ENCODE data around the gene TOP2A. TPM values are rescaled to one million over a fixed set of nuclear protein-coding genes. Genes with fewer than 3 reads are reported as not detected.
A peak's percentile ranks its signal among the peaks of the same experiment; 100 is the strongest.
"Not testable (repeated sequence)": the region's sequence is repeated elsewhere in the genome, so short reads cannot be mapped to it uniquely, and the experiment has no call there.

Gene TOP2A
- total RNA-seq, 1 experiment from 2014 or later = 252 TPM

DNA sequence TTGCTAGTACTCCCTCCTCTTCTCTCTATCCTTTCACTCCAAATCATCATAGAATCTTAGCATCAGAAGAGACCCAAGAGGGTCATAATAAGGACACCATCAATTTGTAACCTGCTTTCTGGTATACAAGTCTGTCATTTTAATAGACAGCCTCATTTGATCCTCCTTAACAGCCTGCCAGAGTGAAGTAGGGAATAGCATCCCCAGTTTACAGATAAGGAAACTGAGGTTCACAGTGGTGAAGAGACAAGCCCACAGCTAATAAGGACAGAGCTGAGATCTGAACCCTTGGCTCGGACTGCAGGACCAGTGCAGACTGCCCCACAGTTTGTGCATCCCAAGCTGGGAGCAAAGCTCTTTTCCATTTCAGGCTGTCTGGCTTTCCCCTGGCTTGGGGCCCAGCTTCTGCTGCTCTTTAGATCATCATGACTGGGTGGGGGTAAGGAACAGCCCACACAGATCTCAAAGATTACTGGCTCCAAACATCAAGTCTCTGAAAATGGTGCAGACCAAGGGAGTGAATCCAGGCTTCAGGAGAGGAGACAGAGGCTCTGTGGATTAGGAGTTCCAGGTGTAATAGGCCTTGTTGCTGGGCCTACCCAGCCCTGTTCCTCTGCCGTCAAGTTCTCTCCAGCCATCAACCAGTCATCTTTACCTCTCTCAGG, 15.3 kb upstream of the TOP2A start:
- no peak for DNase-seq (ENCODE audit: low read depth)

GRCh38 chr17:40431231-40431602, 13.5 kb upstream of the TOP2A start:
- DNase-seq (ENCODE audit: low read depth) = no peak

GRCh38 chr17:40430272-40431230, 12.9 kb upstream of the TOP2A start:
- no peak for DNase-seq (ENCODE audit: low read depth)

DNA sequence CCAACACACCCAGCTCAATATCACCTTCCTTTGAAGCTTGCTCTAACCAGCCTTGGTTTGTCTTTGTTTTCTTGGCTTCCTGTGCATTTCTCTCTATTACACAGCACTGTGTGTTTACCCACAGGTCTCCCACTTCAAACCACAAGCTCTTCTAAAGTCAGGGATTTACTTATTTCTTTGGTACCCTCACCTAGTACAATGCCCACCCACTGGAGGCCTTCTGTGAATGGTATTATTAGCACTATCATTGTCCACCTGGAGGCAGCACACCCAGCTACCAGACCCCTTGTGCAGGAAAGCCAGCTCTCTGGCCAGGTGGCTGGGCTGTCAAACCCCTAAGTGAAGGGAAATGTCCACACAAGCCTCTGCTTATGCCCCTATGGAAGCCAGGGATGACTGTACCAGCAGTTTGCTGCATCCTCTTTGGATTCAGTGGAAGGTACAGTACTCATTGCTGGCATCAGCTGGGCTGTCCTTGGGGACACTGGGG, 9.4 kb upstream of the TOP2A start:
- no peak for DNase-seq (ENCODE audit: low read depth)

GRCh38 chr17:40425741-40426140, 8.0 kb upstream of the TOP2A start:
- DNase-seq (ENCODE audit: low read depth) = no peak

DNA sequence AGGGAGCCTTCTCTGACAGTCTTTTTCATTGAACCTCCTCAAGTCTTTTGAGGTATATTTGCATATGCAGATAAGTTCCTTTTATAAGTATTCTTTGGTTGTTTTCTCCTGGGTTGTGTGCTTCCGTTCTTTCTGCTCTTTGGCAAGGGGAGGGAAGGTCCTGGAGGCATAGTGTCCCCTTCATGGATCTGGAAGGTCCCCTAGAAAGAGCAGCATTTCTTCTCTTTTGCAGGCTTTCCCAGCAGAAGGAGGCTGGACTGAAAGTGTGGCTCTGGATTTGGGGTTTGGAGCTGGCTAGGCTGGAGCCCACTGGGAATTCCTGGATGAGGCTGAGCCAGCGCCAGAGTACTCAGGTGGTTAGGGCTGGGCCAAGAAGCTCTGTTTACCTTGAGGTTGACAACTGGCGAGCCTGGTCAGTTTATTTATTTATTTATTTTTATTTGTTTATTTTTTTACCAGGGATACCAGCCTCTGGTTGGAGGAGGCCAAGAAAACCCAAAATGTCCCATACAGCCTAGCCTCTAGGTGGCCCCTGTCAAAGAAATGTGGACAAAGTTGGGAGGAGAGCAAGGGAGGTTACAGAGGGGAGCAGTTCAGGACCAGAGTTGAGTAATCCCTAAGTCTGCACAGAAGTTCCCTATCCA, 5.4 kb upstream of the TOP2A start:
- DNase-seq (ENCODE audit: low read depth) = peak; percentile 32

DNA sequence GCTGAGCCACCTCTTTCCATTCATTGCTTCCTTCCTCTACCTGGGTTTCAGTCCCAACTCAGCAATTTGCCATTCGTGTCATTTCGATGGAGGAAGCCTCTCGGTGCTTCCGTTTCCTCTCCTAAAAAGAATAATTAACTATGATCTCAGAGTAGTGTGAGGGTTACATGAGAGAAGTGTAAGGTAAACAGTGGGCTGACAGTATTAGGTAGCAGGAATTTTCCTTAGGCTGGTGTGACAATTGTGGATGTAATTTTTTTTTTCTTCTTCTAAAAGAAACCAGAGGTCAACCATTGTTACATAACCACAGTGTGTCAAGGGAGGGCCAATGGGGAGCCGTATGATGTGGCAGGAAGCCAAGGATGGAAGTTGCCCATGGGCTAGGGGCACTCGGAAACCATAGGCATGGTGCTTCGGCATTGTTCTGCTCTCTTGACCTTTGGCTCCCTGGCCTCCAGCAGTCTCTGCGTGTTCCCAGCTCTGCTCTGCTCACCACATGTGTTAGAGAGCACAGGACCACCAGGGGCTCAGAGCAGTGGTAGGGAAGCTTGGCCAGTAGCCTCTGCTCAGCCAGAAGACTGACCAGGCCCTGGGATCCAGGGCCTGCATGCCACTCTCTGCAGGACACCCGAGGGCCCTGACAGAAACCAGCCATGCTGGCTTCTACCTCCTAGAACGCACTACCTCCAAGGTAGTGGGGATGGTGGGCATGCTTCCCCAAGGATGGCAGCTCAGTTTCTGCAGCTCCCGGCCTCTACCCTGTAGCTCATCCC, 2.0 kb upstream of the TOP2A start:
- peak; percentile 24 for DNase-seq (ENCODE audit: low read depth)

GRCh38 chr17:40418428-40418706, 671 bp upstream of the TOP2A start:
- no peak for DNase-seq (ENCODE audit: low read depth)

GRCh38 chr17:40417258-40417608, 463 bp downstream of the TOP2A start:
- peak; percentile 27 for DNase-seq (ENCODE audit: low read depth)

DNA sequence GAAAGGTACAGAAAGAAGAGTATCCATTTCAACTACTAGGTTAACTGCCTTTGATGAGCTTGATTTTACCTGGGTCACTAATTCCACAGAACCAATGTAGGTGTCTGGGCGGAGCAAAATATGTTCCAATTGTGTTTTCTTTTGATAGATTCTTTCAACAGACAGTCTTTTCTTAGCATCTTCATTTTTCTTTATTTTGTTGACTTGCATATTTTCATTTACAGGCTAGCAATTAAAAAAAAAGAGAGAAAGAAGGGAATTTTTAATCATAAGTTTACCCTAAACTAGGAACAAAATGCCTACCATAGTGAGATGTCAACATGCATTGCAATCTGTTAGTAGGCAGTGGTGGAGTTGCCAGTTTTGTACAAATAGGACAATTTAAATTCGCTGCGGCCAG, 1.0 kb downstream of the TOP2A start:
- DNase-seq (ENCODE audit: low read depth) = no peak

DNA sequence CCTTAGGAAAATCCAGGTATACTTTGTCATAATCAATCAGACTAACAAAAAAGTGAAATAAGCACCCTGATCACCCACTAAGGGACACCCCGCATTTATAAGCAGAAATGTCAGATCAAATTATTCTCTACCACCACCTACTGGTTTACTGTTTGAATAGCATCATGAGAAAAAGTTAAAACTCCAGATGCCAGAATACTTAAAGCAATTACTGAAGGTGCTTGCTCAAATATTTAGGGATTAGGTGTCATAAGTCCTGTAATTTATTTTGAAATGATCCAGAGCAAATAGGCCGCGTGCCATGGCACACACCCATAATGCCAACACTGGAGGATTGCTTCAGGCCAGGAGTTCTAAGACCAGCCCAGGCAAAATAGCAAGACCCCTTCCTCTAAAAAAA, 2.3 kb downstream of the TOP2A start:
- peak; percentile 30 for DNase-seq (ENCODE audit: low read depth)

- not testable (repeated sequence) for DNase-seq (ENCODE audit: low read depth)
These were observed 3.4 kb downstream of the TOP2A start for GRCh38 chr17:40414312-40414711.

DNA sequence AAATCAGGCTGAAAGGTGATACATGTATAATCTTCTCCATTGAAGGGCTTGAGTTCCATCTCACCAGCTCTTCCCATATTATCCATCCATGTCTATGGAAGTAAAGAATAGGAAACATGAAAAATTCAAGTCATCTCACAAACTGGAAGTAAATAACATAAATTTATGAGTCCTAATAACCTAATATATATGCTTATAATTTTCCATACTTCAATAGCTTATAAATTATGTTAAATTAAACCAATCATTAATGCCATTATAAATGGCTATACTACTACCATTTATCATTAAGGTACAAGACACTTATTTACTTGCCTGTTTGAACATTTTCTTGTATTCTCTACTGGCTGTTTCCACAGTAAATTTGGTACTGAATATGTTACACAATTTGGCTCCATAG, 4.8 kb downstream of the TOP2A start:
- DNase-seq (ENCODE audit: low read depth) = no peak

GRCh38 chr17:40411821-40412220, 5.9 kb downstream of the TOP2A start:
- no peak for DNase-seq (ENCODE audit: low read depth)

GRCh38 chr17:40410082-40410481, 7.6 kb downstream of the TOP2A start:
- DNase-seq (ENCODE audit: low read depth) = no peak

DNA sequence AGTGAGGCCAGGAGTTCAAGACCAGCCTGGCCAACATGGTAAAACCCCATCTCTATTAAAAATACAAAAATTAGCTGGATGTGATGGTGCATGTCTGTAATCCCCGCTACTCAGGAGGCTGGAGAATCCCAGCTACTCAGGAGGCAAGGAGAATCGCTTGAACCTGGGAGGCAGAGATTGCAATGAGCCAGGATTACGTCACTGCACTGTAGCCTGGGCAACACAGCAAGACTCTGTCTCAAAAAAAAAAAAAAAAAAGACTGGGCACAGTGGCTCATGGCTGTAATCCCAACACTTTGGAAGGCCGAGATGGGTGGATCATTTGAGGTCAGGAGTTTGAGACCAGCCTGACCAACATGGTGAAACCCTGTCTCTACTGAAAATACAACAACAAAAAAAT, 8.2 kb downstream of the TOP2A start:
- DNase-seq (ENCODE audit: low read depth) = not testable (repeated sequence)

GRCh38 chr17:40407460-40407859, 10.2 kb downstream of the TOP2A start:
- no peak for DNase-seq (ENCODE audit: low read depth)

GRCh38 chr17:40404003-40404402, 13.7 kb downstream of the TOP2A start:
- DNase-seq (ENCODE audit: low read depth) = no peak

GRCh38 chr17:40402668-40403067, 15.0 kb downstream of the TOP2A start:
- DNase-seq (ENCODE audit: low read depth) = no peak

DNA sequence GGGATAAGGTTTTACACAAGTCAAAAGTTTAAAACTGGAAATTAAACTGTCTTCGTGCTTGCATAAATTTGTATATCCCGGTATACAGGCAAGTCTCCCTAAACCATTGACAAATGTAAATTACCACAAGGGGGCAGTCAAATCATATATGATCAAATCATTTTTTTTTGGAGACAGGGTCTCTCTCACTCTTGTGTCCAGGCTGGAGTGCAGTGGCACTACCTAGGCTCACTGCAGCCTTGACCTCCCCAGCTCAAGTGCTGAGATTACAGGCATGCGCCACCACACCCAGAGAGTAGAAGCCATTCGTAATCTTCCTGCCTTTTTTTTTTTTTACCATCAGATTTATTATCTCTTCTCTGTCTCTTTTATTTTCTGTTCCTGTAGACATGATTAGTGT, 18.5 kb downstream of the TOP2A start:
- peak; percentile 50 for DNase-seq (ENCODE audit: low read depth)

GRCh38 chr17:40386555-40386954, 31.1 kb downstream of the TOP2A start:
- not testable (repeated sequence) for DNase-seq (ENCODE audit: low read depth)

DNA sequence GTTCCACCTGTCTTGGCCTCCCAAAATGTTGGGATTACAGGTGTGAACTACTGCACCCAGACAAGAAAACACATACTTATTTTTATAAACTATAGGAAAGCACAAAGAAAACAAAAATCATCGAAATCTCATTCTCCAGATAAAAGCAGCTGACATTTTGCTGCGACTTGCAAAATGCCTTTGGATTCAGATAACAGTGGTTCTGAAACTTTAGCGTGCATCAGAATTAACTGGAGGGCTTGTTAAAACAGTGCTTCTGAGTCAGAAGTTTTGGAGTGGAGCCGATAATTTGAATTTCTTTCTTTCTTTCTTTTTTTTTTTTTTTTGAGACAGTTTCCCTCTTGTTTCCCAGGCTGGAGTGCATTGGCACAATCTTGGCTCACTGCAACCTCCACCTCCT, 35.4 kb downstream of the TOP2A start:
- DNase-seq (ENCODE audit: low read depth) = no peak

All from M059J (cell line).